ENCODE measurements around the gene SPIRE2.

DNA sequence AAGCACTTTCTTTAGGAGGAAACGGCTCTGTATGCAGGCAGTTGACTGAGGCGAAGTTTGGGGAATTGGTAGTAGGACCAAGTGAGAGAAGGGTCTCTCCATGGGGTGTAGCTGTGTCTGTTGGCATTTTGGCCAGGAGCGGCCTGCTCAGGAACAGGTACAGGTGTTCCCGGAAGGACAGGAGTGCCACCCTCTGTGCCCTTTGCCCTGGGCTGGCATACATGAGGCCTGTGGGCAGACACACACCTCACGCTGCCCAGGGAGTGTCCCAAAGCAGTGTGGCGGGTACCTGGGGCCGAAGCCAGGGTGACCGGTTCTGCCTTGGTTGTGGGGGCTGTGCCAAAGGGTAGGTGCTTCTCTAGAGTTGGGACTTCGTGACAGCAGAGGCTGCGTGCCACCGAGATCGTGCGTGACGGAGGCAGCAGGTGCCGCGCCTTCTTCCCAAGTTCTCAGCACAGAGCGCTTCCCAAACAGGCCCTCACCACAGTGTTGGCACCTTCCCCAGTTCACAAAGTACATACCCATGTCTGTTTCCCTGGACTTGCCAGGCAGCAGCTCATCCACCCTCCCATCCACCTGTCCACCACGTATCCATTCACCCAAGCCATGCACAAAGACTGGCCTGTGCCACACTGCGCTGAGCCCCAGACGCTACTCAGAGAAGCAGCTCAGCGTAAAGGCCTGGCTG lies 25.2 kb downstream of the SPIRE2 start:
- TF ChIP-seq, protein P1, sequence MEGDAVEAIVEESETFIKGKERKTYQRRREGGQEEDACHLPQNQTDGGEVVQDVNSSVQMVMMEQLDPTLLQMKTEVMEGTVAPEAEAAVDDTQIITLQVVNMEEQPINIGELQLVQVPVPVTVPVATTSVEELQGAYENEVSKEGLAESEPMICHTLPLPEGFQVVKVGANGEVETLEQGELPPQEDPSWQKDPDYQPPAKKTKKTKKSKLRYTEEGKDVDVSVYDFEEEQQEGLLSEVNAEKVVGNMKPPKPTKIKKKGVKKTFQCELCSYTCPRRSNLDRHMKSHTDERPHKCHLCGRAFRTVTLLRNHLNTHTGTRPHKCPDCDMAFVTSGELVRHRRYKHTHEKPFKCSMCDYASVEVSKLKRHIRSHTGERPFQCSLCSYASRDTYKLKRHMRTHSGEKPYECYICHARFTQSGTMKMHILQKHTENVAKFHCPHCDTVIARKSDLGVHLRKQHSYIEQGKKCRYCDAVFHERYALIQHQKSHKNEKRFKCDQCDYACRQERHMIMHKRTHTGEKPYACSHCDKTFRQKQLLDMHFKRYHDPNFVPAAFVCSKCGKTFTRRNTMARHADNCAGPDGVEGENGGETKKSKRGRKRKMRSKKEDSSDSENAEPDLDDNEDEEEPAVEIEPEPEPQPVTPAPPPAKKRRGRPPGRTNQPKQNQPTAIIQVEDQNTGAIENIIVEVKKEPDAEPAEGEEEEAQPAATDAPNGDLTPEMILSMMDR (IDR thresholded peaks at IDR 0.05; ENCODE audit: low read depth, low read length): no peak
- TF ChIP-seq EZH2phosphoT487 (IDR thresholded peaks at IDR 0.05; ENCODE audit: low read depth): no peak

Data from OCI-LY3 (cell line).